Measurements from ENCODE around the gene EFTUD2. TPM values are rescaled to one million over a fixed set of nuclear protein-coding genes. Genes with fewer than 3 reads are reported as not detected.

Gene EFTUD2
- total RNA-seq, 1 donor from 2014 or later = 102 TPM

DNA sequence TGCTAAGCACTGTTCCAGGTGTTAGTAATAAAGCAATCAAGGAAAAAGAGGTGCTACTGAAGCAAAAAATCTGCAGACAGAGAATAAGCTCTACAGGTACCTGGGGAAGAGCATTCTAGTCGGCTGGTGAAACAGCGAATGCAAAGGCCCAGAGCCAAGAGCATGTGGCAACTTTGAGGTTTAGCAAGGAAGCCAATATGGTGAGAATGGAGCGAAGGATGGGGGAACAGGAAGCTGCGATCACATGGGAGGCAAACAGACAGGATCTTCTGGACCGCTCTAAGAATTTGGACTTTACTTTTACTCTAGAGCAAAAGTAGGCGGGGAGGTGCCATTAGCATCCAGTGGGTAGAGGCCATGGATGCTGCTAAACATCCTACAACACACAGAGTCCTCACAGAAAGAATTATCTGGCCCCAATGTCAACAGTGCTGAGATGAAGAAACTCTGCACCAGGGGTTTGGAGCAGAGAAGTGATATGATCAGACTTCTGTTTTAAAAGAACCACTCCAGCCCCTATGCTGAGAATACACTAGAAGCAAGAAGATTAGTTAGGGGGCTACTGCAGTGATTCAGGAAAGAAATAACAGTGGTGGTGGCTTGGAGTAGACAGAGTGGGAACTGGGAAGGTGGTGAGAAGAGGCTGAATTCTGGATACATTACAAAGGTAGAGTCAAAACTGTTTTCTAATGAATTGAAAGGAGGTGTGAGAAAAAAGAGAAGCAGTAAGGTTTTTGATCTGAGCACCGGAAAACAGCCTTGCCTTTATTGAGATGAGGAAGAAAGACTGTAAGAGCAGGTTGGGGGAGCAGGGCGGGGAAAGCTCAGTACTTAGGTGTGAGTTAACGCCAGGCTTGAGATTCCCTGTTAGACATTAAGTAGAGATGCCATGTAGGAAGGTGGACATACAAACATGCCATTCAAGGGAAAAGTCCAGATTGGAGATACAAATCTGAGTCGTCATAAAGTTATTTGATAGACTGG is 11.0 kb downstream of the EFTUD2 start:
- H3K36me3 Mint-ChIP-seq (ENCODE audit: unreplicated experiment) = no peaks in the 10 kb centered on the region
- no peak overlapping the region for H3K27ac Mint-ChIP-seq (ENCODE audit: unreplicated experiment)
- TF ChIP-seq, protein P1, sequence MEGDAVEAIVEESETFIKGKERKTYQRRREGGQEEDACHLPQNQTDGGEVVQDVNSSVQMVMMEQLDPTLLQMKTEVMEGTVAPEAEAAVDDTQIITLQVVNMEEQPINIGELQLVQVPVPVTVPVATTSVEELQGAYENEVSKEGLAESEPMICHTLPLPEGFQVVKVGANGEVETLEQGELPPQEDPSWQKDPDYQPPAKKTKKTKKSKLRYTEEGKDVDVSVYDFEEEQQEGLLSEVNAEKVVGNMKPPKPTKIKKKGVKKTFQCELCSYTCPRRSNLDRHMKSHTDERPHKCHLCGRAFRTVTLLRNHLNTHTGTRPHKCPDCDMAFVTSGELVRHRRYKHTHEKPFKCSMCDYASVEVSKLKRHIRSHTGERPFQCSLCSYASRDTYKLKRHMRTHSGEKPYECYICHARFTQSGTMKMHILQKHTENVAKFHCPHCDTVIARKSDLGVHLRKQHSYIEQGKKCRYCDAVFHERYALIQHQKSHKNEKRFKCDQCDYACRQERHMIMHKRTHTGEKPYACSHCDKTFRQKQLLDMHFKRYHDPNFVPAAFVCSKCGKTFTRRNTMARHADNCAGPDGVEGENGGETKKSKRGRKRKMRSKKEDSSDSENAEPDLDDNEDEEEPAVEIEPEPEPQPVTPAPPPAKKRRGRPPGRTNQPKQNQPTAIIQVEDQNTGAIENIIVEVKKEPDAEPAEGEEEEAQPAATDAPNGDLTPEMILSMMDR (IDR thresholded peaks at IDR 0.05; ENCODE audit: partially characterized antibody, unreplicated experiment) = no peak
- no peaks in the 10 kb centered on the region for H3K27me3 Mint-ChIP-seq (ENCODE audit: unreplicated experiment)
- no peak overlapping the region for H3K4me3 Mint-ChIP-seq (ENCODE audit: unreplicated experiment)
- DNase-seq = no peak
- H3K9me3 Mint-ChIP-seq (ENCODE audit: unreplicated experiment) = no peaks in the 10 kb centered on the region
- H3K4me1 Mint-ChIP-seq (ENCODE audit: low read depth, unreplicated experiment) = no peaks in the 10 kb centered on the region

DNA sequence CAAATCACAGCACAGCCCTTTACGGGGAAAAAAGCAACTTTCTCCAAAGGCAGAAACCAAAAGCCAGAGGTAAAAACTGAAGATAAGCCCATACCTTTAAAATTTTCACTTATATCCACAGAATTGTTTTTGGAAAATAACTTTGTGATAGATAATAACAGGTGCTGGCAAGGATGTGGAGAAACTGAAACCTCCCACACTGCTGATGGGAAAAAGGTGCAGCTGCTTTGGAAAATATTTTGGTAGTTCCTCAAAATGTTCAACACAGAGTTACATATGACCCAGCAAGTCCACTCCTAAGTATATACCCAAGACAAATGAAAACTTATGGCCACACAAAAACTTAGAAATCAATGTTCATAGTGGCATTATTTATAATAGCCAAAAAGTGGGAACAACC is 12.2 kb downstream of the EFTUD2 start:
- H3K4me3 Mint-ChIP-seq (ENCODE audit: unreplicated experiment) = no peak overlapping the region
- TF ChIP-seq, protein P1 (IDR thresholded peaks at IDR 0.05; ENCODE audit: partially characterized antibody, unreplicated experiment) = no peak
- no peaks in the 10 kb centered on the region for H3K36me3 Mint-ChIP-seq (ENCODE audit: unreplicated experiment)
- H3K9me3 Mint-ChIP-seq (ENCODE audit: unreplicated experiment) = peaks cover 2% of the 10 kb centered on the region
- no peak for DNase-seq
- H3K4me1 Mint-ChIP-seq (ENCODE audit: low read depth, unreplicated experiment) = no peaks in the 10 kb centered on the region
- H3K27me3 Mint-ChIP-seq (ENCODE audit: unreplicated experiment) = no peaks in the 10 kb centered on the region
- H3K27ac Mint-ChIP-seq (ENCODE audit: unreplicated experiment) = no peak overlapping the region

DNA sequence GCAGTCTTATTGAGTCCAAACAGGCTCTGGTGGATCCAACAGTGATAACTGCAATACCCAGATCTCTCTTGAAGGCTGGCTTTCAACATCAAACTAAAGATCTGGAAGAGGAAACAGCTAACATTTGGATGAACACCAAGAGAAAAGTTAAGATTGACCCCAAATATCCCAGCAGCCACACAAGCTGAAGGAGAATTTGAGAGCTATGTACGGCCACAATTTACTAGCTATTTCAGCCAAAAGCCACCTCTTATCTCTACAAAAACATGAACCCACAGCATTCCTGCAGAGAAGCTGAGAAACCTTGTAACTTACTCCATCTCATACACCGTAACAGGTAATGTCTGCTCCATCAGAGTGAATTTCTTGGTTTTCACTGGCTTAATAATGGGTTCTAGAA is 14.3 kb downstream of the EFTUD2 start:
- H3K4me3 Mint-ChIP-seq (ENCODE audit: unreplicated experiment) = no peak overlapping the region
- no peaks in the 10 kb centered on the region for H3K36me3 Mint-ChIP-seq (ENCODE audit: unreplicated experiment)
- DNase-seq = no peak
- TF ChIP-seq, protein P1 (IDR thresholded peaks at IDR 0.05; ENCODE audit: partially characterized antibody, unreplicated experiment) = no peak
- H3K27ac Mint-ChIP-seq (ENCODE audit: unreplicated experiment) = no peak overlapping the region
- H3K27me3 Mint-ChIP-seq (ENCODE audit: unreplicated experiment) = no peaks in the 10 kb centered on the region
- H3K9me3 Mint-ChIP-seq (ENCODE audit: unreplicated experiment) = peaks cover 2% of the 10 kb centered on the region
- H3K4me1 Mint-ChIP-seq (ENCODE audit: low read depth, unreplicated experiment) = no peaks in the 10 kb centered on the region

DNA sequence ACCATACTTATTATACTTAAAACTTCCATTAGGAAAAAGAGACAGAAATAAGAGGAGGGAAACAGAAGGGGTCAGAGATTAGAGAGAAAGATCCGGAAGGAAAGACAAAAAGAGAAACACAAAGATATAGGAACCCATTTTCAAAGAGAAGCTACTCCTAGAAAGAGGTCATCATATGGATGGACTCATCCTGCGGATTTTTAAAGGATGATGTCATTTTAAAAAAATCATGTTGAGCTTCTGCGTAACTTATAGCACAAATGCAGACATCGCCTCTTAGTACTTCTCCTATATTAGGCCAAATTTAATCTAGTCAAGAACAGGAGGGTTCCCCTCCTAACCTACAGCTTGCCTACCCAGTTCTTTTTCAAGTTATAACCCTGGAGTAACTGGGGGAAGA is 18.1 kb downstream of the EFTUD2 start:
- H3K4me1 Mint-ChIP-seq (ENCODE audit: low read depth, unreplicated experiment) = peaks cover 2% of the 10 kb centered on the region
- H3K27ac Mint-ChIP-seq (ENCODE audit: unreplicated experiment) = no peak overlapping the region
- TF ChIP-seq, protein P1 (IDR thresholded peaks at IDR 0.05; ENCODE audit: partially characterized antibody, unreplicated experiment) = no peak
- H3K9me3 Mint-ChIP-seq (ENCODE audit: unreplicated experiment) = peaks cover 2% of the 10 kb centered on the region
- no peaks in the 10 kb centered on the region for H3K36me3 Mint-ChIP-seq (ENCODE audit: unreplicated experiment)
- peaks cover 2% of the 10 kb centered on the region for H3K27me3 Mint-ChIP-seq (ENCODE audit: unreplicated experiment)
- no peak overlapping the region for H3K4me3 Mint-ChIP-seq (ENCODE audit: unreplicated experiment)
- DNase-seq = no peak

DNA sequence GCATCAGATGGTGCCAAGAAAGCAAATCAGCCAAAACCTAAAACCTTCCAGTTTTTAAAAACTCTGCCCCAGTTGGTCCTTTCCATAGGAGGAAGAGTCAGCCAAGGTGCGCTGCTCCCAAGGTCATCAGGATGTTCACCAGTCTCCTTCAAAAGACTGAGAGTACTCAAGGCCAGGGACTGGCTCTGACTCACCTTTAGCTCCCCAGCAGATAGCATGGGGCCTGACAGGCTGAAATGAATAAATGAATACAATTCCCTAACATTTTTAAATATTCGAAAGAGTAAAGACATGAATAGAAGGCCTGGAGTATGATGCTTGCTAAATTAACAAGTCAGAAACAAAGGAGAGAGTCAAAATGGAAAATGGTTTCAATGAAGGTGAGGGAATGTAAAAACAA is 19.2 kb downstream of the EFTUD2 start:
- no peak for DNase-seq
- Mint-ChIP-seq H3K4me3 (ENCODE audit: unreplicated experiment) (no peak overlapping the region), H3K4me1 (ENCODE audit: low read depth, unreplicated experiment) (peaks cover 2% of the 10 kb centered on the region), H3K27ac (ENCODE audit: unreplicated experiment) (no peak overlapping the region), H3K36me3 (ENCODE audit: unreplicated experiment) (no peaks in the 10 kb centered on the region), H3K9me3 (ENCODE audit: unreplicated experiment) (peaks cover 2% of the 10 kb centered on the region), H3K27me3 (ENCODE audit: unreplicated experiment) (peaks cover 2% of the 10 kb centered on the region)
- TF ChIP-seq, protein P1 (IDR thresholded peaks at IDR 0.05; ENCODE audit: partially characterized antibody, unreplicated experiment) = no peak
